HG02973 (cell line): ENCODE measurements around the gene SYCE3.
A peak's percentile ranks its signal among the peaks of the same experiment; 100 is the strongest.
"Not testable (repeated sequence)": the region's sequence is repeated elsewhere in the genome, so short reads cannot be mapped to it uniquely, and the experiment has no call there.

Source experiments
- ATAC-seq: cut with Tn5 transposase; IDR thresholded peaks from one replicate; pipeline ENCODE4 v1.9.1; 2021; ENCODE audit warnings: moderate library complexity; ENCODE audit not compliant: unreplicated experiment

Gene SYCE3

DNA sequence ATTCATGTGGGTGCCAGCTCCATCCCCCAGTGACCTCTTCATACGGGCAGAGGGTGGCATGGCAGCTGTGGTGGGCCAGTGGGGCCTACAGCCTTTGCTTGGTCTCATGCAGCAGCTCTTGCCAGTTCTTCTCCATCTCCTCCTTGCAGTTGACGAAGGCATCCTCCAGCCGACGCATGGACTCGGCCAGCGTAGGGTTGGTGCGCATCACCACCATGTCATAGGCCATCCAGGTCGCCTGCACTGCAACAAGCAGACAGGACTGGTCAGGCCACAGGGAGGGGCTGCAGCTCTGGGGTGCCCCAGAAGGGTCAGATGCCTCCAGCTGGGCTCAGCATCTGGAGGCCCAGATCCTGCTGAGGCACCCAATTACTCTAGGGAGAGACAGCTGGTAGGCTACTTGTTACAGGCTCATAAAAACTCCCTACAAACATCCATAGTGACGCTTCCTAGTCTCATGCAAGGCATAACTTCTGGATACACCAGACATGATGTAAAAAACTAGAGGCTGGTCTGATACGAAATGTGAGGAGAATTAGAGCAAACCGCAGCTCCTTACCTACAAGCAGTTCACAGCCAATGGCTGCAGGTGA, 11.5 kb downstream of the SYCE3 start:
- ATAC-seq: no peak

GRCh38 chr22:50550395-50550794, 12.3 kb downstream of the SYCE3 start:
- no peak for ATAC-seq

DNA sequence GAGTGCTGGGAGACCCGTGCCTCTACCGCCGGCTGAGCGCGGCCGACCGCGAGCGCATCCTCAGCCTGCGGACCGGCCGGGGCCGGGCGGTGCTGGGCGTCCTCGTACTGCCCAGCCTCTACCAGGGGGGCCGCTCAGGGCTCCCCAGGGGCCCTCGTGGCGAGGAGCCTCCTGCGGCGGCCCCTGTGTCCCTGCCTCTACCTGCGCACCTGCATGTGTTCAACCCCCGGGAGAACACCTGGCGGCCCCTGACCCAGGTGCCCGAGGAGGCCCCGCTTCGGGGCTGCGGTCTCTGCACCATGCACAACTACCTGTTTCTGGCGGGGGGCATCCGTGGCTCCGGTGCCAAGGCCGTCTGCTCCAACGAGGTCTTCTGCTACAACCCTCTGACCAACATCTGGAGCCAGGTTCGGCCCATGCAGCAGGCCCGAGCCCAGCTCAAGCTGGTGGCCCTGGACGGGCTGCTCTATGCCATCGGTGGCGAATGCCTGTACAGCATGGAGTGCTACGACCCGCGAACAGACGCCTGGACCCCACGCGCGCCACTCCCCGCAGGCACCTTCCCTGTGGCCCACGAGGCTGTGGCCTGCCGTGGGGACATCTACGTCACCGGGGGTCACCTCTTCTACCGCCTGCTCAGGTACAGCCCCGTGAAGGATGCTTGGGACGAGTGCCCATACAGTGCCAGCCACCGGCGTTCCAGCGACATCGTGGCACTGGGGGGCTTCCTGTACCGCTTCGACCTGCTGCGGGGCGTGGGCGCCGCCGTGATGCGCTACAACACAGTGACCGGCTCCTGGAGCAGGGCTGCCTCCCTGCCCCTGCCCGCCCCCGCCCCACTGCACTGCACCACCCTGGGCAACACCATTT, 13.6 kb downstream of the SYCE3 start:
- no peak for ATAC-seq

DNA sequence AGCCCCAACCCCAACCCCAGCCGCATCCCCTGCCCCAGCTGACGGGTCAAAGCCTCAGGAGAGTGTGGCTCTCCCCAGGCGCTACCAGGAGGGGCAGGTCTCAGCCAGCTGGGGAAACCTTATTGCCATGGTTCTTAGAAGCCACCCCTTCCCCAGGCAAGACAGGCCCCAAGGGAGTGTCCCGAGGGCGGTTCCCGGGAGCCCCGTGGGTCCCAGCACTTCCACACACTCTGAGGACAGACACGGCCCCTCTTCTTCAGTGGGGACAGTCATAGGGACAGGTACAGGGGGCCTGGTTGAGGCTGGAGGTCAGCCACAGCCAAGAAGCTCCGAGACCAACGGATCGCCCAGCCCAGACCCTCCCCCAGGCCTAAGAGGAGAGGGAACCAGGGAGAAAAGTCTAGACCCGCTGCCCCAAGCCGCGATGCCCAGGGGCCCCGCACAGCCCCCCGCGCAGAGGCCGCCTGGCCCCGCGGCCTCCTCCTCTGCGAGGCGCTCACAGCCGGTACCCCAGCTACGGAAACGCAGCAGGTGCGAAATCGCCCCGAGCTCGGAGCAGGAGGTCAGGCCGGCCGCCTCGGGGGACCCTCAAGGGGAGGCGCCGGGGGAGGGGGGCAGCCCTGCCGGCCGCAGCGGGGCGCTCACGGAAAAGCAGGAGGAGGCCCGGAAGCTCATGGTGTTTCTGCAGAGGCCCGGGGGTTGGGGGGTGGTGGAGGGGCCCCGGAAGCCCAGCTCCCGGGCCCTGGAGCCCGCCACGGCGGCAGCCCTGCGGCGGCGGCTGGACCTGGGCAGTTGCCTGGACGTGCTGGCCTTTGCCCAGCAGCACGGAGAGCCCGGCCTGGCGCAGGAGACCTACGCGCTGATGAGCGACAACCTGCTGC, 14.4 kb downstream of the SYCE3 start:
- no peak for ATAC-seq

DNA sequence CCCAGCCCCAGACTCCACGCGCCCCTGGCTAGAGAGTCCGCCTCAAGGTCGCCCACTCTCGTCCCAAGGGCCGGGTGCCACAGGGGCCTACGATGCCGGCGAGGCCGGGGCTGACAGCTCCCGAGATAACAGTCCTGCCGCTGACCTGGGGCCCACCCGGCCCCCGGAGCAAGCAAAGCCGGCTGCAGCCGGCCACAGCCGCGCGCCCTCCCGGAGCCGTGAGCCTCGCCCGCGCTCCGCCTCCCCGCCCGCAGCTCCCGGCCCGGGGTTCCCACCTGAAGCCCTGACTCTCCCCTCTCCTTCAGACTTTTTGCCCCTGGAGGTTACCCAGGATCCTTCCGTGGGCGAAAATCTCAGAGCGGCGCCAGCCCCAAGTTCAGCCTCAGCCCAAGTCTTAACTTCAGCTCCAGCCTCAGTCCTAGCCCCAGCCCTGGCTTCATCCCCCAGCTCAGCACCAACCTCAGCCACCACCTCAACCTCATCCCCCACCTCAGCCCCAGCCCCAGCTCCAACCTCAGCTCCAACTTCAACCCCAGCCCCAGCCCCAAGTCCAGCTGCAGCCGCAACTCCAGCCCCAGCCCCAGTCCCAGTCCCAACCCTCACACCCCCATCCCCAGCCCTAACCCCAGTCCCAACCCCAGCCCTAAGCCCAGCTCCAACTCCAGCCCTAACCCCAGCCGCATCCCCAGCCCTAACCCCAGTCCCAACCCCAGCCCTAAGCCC, 15.3 kb downstream of the SYCE3 start:
- ATAC-seq: no peak

DNA sequence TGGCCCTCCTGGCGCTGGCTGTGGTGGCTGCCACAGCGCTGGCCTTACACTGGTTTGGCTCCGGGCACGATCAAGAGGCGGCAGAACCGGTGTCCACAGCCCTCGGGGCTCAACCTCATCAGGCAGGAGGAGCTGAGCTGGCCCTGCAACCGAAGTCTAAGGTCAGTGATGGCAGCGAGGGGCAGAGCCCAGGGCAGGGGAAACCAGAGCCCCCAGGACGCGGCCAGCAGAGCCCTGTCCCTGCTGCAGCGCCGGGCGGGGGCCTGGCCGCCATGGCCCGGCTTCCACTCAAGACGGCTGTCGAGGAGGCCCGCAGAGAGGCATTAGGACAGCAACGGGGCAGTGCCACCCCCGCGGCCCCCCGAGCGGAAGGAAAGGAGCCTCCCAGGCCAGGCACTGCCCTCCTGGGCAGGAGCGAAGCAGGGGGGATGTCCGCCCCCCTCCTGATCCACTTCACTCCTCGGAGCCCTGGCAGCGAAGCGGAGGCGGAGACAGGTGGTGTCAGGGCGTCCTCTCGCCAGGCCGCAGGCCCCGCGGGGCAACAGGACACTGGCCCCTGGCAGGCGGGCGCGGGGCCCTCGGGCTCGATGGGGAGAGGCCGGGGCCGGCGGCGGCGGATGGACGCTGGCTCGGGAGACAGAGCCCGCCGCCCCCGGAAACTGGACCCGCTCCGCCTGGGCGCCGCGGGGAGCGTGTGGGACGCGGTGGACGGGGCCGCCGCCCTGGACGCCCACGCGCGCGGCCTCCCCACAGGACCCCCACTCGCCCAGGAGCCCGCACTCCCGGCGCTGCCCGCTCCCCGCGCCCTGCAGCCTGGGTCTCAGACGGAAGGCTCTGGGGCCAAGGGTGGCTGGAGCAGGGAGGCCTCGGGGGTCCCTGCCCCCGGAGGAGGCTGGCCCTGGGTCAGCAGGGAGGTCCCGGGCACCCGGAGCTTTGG, 16.1 kb downstream of the SYCE3 start:
- no peak for ATAC-seq

GRCh38 chr22:50545522-50546325, 17.0 kb downstream of the SYCE3 start, which contains the start of gene KLHDC7B:
KLHDC7B (plus strand) TSS chr22:50545899; CDS start chr22:50546244, 345 bp downstream.
- no peak for ATAC-seq

GRCh38 chr22:50544746-50545253, 17.9 kb downstream of the SYCE3 start:
- ATAC-seq: no peak

GRCh38 chr22:50544078-50544745, 18.5 kb downstream of the SYCE3 start:
- no peak for ATAC-seq

DNA sequence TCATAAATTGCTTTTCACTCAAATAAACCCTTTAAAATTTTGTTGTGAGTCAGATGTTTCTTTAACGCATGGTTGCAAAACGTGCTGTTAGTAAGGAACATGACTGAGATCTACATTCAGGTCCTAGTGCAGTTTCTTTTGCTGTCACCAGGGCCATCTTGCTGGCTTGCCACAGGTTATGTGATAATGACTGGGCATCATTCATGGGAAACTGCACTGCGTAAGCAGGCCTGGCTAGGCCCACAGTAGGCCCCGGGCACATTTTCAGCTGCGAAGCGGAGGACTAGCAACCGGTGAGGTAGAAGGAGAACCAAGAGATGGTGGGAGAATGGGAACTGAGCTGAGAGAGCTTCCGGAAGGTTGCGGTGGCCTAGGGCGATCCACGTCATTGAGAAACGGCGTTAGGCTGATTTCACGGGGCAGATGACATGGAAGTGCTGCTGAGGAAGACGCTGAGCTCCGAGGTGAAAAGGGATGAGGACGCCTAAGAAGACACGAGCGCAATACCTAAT, 20.2 kb downstream of the SYCE3 start:
- peak; percentile 26 for ATAC-seq

- not testable (repeated sequence) for ATAC-seq
Observed at GRCh38 chr22:50541667-50542026, 21.1 kb downstream of the SYCE3 start.

DNA sequence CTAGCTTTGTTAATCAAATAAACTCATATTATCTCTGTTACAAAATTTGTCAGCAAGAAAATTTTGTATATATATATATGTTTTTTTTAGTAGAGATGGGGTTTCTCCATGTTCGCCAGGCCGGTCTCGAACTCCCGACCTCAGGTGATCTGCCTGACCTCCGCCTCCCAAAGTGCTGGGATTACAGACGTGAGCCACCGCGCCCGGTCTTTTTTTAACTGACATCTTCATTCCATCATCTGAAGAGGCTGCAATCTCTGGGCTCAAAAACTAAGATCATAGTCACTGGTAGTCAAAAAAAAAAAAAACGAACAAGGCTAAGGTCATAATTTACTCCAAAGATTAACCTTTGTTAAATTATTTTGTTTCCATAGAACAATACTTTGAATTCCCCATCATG, 22.3 kb downstream of the SYCE3 start:
- ATAC-seq: no peak

DNA sequence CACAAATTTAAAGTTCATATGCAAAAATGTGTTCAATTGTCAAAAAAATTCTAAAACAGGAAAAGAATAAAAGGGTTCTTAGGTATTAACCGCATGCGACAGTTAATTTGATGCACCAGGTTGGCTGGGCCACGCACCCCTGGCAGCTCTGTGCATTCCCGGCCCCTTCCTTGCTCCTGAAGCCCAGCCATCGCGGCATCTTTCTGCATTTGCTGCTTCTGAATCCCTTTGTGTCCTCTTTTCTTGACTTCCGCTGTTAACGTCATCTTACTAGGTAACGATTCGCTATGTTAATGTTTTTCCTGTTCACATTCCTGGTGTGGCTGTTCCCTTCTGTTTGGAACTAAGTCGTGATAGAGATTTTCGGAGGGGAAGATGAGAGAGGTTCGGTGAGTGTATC, 25.0 kb downstream of the SYCE3 start:
- no peak for ATAC-seq

GRCh38 chr22:50536226-50536625, 26.5 kb downstream of the SYCE3 start:
- ATAC-seq: no peak

- ATAC-seq: no peak
Observed at GRCh38 chr22:50535113-50535512, 27.6 kb downstream of the SYCE3 start.

GRCh38 chr22:50533856-50534711, 28.6 kb downstream of the SYCE3 start:
- ATAC-seq: not testable (repeated sequence)
